GM19099 (cell line): ENCODE results near the gene CRACR2B.
A peak's percentile ranks its signal among the peaks of the same experiment; 100 is the strongest.

ENCODE experiments used
- POLR2A ChIP-seq: IDR thresholded peaks from 3 replicates; pipeline ENCODE4 v1.6.1; 2011; ENCODE audit warnings: low read depth; ENCODE audit not compliant: insufficient read length; ENCODE audit errors: extremely low read depth

CRACR2B gene

GRCh38 chr11:818396-819128, 9.2 kb upstream of the CRACR2B start, which contains the start of gene PNPLA2:
PNPLA2 (plus strand) TSS chr11:818914; CDS start chr11:819719, 805 bp downstream.
- TF ChIP-seq POLR2A, result no peak

- peak; percentile 88 for TF ChIP-seq POLR2A
Measured at GRCh38 chr11:819129-819931, 8.4 kb upstream of the CRACR2B start.

- no peak for TF ChIP-seq POLR2A
Measured at GRCh38 chr11:819943-820649, 7.6 kb upstream of the CRACR2B start.

GRCh38 chr11:820655-821511, 6.8 kb upstream of the CRACR2B start:
- TF ChIP-seq POLR2A, result no peak

GRCh38 chr11:821512-822371, 6.0 kb upstream of the CRACR2B start:
- no peak for TF ChIP-seq POLR2A

GRCh38 chr11:823441-824291, 4.1 kb upstream of the CRACR2B start:
- TF ChIP-seq POLR2A, result no peak

GRCh38 chr11:824292-824880, 3.3 kb upstream of the CRACR2B start:
- no peak for TF ChIP-seq POLR2A

- no peak for TF ChIP-seq POLR2A
Measured at GRCh38 chr11:824942-825341, 2.8 kb upstream of the CRACR2B start.

- no peak for TF ChIP-seq POLR2A
Measured at GRCh38 chr11:825366-826226, 2.1 kb upstream of the CRACR2B start.

- TF ChIP-seq POLR2A, result no peak
Measured at GRCh38 chr11:826227-826621, 1.5 kb upstream of the CRACR2B start.

GRCh38 chr11:826836-827145, 928 bp upstream of the CRACR2B start:
- TF ChIP-seq POLR2A, result no peak
